Stimulated activated CD4-positive, alpha-beta T cell treated with anti-CD3 and anti-CD28 coated beads, TNF-alpha, amount 100 ng/mL, for 1 hour (primary cell): ENCODE results near the gene FAM181A.

ENCODE experiments used
- DNase-seq, 3 donors: peaks; one replicate each; pipeline ENCODE4 v3.0.0-alpha.2; 2020; ENCODE audit warnings: low read depth in 3 of 3, low spot score in 1 of 3

The FAM181A gene

DNA sequence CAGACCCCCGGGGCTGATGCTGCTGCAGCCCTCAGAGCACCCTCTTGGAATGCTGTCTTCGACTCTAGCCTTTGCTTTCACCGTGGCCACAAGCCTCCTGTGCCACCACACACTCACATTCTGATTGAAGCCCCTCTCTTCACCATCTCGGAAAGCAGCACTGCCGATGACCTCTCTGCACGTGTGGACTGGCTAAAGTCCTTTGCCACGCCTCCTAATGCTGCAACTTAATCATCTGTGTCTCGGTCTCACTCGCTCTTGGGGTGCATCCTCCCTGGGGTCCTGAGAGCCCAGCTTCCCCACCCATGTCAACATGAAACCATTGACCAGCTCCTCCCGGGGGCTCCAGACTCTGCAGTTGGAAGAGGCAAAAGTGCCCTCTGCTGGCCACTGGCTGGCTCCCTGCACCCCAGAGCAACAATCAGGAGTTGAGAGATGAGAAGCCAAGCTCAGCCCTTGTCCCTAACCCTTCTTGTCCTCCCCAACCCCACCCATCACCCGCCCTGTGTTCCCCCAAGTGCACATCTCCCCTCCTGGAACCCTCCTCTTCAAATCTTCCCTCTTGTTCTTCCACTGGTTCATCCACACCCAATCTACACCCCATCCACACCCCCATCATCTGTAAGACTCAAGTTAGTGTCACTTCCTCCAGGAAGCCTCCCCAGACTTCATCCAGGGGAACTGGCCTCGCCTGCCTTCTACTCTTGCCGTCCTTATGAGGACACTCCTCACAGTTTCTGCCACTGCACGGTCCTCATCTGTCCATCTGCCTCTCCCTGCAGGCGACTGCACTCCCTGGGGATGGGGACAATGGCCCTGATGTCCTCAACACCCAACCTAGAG lies 23.6 kb upstream of the FAM181A start:
- DNase-seq = no peak

- no peak for DNase-seq
Observed at GRCh38 chr14:93905623-93906022, 21.5 kb upstream of the FAM181A start.

GRCh38 chr14:93906341-93907329 lies 20.5 kb upstream of the FAM181A start:
- peak in 1 of 3 donors; percentile 30 for DNase-seq

DNA sequence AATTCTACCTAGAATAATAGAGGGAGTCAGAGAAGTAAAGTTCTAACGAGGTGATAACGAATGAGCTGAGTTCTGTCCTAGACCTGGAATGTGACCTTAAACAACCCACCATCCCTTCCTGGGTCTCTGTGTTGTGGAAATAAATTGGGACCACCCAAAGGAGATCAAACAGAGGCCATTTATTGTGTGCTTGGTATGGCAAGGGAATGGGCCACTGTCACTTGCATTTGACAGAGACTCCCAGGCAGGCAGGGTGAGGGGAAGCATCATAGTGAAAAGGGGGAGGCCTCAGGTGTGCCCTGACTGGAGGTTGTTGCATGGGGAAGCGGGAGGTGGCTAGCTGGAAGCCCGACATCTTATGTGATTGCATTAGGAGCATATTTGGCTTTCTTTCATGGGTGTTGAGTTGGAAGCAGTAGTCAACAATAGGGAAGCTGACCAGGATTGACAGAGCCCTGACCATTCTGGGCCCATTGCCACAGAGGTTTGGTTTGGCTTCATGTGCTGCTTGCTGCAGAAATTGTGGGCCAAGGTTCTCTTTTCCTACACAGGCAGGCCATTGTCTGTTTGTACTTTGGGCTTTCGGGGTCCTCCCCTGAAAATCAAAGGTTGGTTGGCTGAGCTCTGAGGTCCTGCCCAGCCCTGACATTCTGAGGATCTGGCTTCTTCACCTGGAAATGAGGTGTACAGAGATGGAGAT lies 17.6 kb upstream of the FAM181A start:
- DNase-seq = no peak

GRCh38 chr14:93911975-93912615 lies 15.0 kb upstream of the FAM181A start:
- DNase-seq = no peak

DNA sequence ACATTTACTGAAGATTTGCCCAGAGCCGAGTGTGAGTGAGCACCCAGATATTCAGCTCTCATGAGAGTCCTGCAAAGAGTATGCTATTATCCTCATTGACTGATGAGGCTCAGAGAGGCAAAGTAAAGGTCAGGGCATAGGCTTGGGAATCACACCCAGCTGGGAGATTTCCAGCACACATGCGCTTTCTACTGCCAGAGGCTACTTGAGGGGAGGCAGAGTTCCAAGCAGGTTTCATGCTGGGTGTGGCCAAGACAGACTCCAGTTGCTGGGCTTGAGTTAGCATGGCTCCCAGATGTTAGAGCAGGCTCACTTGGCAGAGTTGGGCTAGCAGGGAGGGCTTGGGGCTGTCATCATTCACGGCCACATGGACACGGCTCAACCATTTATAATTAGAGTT lies 14.4 kb upstream of the FAM181A start:
- DNase-seq = no peak

DNA sequence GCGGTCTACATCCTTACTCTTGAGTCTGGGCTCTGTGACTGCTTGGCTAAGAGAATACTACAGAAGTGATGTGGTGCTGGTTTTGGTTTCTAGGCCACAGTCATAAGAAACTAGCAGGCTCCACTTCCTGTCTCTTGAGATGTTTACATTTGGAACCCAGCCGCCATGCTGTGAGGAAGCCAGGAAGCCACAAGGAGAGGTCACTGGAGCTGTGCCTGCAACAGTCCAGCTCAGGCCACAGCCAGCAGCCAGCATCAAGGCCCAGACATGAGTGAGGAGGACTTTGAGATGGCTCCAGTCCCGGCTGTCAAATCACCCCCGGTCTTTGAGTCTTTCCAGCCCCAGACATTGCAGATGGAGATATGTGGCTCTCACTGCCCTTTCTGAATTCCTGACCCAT lies 12.9 kb upstream of the FAM181A start:
- no peak for DNase-seq

DNA sequence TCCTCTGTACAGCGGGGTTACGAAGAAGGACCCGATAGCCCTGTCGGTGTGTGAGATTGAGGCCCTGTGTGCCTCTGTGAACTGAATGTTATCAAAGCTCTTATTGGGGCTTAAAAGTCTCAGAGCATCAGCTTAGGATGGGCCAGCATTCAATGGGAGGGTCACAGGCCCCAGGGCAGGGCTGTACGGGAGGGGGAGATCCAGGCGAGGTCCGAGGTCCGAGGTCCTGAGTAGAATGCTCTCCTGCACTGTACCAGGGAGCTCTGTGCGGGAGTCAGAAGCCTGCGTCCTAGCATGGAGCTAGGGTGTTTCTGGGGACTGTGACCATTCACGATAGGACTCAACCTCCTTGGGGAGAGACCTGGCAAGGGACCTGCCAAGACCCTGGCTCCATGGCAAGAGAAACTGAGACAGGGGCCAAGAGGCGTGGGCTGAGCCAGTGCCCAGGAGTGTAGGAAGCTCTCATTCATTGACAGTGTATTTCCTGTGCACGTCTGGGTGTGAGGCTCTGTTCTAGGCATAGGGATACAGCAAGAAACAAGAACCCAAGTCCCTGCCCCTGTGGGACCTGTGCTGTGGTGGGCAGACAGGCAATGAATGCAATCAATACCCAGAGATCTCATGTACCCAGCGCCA lies 12.0 kb upstream of the FAM181A start:
- DNase-seq = no peak

DNA sequence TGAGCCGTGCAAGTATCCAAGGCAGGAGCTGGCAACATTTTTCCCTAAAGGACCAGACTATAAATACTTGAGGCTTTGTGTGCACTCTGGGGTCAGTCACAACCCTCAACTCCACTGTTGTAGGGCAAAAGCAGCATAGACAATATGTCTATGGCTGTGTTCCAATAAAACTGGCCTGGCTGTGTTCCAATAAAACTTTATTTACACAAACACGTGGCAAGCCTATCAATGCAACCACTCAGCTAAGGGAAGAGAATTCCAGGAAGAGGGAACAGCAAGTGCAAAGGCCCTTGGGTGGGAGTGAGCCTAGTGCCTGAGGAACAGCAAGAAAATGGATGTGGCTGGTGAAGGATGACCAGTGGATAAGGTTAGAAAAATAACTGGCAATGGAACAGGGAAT lies 11.3 kb upstream of the FAM181A start:
- DNase-seq = no peak

DNA sequence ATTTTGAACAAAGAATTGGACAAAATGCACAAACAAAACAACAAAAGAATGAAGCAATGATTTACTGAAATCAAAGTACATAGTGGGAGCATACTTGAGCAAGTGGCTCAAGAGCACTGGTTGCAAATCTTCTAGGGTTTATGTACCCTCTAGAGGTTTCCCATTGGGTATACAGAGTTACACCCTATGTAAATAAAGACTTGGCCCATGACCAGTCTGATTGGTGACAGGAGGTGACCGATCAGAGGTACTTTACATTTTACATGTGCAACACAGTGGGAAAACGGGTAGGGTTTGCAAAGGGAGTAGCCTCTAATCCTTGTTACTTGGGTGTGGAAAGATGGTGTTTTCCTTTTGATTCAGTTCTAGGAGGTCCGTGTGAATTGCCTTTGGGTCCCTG lies 10.6 kb upstream of the FAM181A start:
- DNase-seq = no peak

DNA sequence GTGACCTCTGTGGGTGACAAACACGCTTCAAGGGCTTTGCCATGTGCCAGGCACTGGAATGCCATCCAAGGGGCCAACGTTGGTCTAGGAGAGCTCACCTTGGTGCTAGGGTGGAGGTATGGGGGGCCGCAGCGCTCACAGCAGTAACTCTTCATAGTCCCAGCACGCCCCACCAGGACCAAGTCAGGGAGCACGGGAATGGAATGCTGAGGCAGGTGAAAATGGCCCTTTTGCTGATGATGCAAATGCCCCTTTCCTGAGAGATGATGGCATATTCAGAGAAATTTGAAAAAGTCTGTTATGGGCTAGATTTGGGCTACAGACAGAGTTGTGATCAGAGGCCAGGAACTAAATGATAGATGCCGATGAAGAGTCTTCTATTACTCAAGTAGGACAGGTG lies 10.0 kb upstream of the FAM181A start:
- DNase-seq = no peak

DNA sequence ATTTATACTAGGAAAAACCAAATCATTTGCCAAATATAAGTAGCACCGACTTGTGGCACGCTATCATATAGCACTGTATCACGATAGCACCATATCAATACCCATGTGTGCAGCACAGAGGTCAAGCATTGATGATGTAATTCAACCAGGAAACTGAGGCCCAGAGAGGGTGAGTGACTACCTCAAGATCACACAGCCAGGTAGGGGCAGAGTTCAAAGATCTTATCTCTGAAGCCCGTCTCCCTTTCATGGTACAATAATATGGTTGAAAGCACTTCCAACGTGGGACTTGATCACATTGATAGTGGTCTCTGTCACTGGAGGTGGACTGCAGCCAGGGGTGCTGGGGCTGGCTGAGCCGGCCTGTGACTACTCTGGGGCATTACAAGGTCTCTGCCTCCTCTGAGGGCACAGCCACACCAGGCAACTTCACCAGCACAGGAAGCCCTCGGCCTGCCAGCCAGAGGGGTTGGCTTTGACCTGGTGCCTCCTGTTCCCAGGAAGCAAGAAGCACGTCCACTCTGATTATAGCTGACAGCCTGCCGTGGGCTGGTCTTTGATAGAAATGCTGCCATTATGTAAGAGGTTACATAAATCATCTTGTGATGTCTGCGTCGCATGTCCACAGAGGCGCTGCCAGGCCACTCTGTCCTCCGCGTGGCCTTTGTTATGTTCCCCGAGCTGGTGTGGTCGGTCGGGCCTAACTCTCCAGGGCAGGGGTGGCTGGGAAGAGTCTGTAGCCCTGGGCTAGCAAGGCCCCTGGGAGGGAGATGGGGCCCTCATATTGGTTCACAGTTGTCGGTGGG lies 5.9 kb upstream of the FAM181A start:
- no peak for DNase-seq

DNA sequence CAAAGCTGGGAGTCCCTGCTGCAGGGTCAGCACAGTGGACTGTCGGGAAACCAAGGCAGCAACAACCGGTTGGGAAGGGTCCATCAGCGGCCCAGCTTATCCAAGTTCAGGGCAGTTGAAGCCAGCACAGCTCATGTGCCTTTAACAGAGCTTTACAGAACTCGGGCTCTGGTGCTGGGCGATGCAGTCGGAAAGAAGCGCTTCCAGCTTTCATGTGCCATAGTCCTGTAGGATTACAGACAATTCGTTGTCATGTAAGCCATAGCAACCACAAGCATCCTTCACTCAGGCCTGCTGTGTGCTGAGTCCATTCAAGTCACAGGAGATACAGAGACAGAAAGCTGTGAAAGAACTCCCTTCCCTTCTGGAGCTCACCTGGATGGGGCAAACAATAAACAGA lies 3.5 kb upstream of the FAM181A start:
- DNase-seq = no peak

DNA sequence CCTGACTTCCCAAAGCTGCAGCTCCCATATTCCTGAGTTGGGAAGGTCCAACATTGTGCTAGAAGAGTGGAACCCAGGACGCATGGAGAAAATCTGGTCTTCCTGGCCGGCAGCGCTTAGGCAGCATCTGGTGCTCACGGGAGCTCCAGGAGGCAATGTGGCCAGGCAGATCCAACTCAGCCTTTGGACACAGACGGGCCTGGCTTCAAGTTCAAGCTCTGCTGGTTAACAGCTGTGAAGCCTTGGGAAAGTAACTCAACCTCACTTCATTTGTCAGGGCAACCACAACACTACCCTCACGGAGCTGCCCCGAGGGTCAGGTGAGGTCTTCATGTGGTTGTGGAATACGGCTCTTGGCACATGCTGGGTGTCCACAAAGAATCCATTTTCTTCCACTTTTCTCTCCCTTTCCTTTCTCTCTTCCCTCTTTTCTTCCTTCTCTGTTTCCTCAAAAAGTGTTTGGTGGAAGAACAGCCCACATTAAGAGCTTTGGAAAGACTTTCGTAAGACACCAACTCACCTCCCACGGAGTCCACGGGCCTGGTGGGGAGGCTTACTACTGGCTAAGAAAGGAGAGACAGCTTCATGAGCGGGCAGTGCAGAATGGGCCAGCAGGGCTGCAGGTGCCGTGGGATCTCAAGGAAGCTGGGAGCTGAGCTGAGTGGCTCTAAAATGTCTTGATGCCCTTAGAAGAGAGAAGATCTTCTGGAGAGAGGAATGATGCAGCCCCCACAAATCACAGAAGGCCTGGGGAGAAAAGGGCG lies 2.4 kb upstream of the FAM181A start:
- no peak for DNase-seq

DNA sequence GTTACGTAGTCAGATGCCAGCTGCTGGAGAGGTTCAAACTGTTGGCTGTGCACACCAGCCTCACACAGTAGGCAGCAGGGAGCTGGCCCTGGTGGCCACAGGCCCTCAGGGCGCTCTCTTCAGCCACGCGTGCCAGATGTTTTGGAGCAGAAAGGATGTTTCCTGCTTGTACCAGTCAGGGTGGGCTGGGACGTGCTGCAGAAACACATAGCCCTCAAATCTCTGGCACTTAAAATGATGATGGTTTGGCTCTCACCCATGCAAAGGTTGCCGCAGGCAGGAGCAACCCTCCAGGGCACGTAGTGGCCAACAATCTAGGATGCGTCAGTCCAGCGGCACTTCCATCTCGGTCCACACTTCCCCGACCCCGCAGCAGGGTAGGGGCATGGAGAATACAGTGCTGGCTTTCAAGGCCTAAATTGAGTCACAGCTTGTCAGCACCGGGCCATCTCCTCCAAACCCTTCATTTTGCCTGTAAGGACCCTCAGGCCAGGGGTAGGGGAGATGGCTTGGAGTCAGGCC lies 1.7 kb upstream of the FAM181A start:
- no peak for DNase-seq

DNA sequence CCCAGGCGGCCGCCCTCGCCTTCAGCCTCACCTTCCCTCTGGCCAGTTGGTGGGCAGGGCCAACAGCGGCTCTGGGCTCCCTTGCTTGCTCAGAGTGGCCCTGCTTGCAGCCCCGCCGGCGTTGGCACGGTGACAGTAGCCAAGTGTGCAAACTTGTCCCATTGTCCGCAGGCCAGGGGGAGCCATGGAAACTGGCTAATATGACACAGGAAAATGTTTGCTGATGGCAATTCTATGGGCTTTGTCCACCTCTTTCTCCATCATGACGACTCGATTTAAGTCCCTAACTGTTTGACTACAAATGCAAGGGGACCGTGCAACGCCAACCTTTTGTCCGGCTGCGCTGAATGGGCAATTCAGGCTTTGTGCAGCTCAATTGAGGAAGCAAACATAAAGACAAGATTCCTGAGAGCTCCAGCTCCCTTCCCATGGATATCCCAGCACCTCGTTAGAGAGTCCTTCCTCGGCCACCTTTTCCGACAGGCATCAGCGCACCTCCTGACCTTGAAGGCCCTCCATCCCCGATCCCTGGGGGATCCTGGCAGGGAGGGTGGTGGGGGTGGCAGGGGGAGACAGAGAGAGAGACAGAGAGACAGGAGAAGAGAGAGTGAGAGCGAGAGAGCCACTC lies 785 bp upstream of the FAM181A start:
- DNase-seq = no peak

- DNase-seq = no peak
Observed at GRCh38 chr14:93927800-93928145, 629 bp downstream of the FAM181A start.
